Pulmonary artery endothelial cell (primary cell): Measurements from ENCODE around the gene DNAJB6. TPM values are rescaled to one million over a fixed set of nuclear protein-coding genes. Genes with fewer than 3 reads are reported as not detected.

Source experiments
- DNase-seq: peaks from one replicate; pipeline ENCODE4 v3.0.0-alpha.2; 2011; ENCODE audit warnings: low read depth, low spot score
- total RNA-seq: library from RNA; depleted of rRNA; stranded (reverse); fragments of >200 nt; gene quantifications from 2 replicates; pipeline ENCODE4 v1.2.3, GENCODE V29; 2014

DNAJB6 gene
- total RNA-seq, 1 donor from 2014 or later = 104 TPM

- no peak for DNase-seq
These were observed 58.4 kb downstream of the DNAJB6 start for GRCh38 chr7:157395206-157395605.

- DNase-seq = no peak
These were observed 59.7 kb downstream of the DNAJB6 start for GRCh38 chr7:157396316-157397035.

GRCh38 chr7:157397036-157397720 lies 60.4 kb downstream of the DNAJB6 start:
- DNase-seq = no peak

GRCh38 chr7:157397731-157398691 lies 61.2 kb downstream of the DNAJB6 start:
- peak; percentile 27 for DNase-seq

- DNase-seq = no peak
These were observed 62.4 kb downstream of the DNAJB6 start for GRCh38 chr7:157399086-157399687.

- DNase-seq = no peak
These were observed 63.5 kb downstream of the DNAJB6 start for GRCh38 chr7:157400171-157400860.

GRCh38 chr7:157401567-157402387 lies 65.0 kb downstream of the DNAJB6 start:
- DNase-seq = no peak

- DNase-seq = no peak
These were observed 65.5 kb downstream of the DNAJB6 start for GRCh38 chr7:157402388-157402703.

- DNase-seq = no peak
These were observed 66.2 kb downstream of the DNAJB6 start for GRCh38 chr7:157402911-157403534.

- no peak for DNase-seq
These were observed 67.0 kb downstream of the DNAJB6 start for GRCh38 chr7:157403646-157404401.

GRCh38 chr7:157404845-157405481 lies 68.2 kb downstream of the DNAJB6 start:
- peak; percentile 49 for DNase-seq

- DNase-seq = no peak
These were observed 68.7 kb downstream of the DNAJB6 start for GRCh38 chr7:157405501-157405900.

- DNase-seq = no peak
These were observed 69.4 kb downstream of the DNAJB6 start for GRCh38 chr7:157405914-157406810.

- no peak for DNase-seq
These were observed 70.2 kb downstream of the DNAJB6 start for GRCh38 chr7:157406971-157407370.

GRCh38 chr7:157407512-157408257 lies 70.9 kb downstream of the DNAJB6 start:
- DNase-seq = no peak

- DNase-seq = no peak
These were observed 71.7 kb downstream of the DNAJB6 start for GRCh38 chr7:157408258-157409101.
